ENCODE measurements around the gene ZBTB8B.

Gene ZBTB8B

DNA sequence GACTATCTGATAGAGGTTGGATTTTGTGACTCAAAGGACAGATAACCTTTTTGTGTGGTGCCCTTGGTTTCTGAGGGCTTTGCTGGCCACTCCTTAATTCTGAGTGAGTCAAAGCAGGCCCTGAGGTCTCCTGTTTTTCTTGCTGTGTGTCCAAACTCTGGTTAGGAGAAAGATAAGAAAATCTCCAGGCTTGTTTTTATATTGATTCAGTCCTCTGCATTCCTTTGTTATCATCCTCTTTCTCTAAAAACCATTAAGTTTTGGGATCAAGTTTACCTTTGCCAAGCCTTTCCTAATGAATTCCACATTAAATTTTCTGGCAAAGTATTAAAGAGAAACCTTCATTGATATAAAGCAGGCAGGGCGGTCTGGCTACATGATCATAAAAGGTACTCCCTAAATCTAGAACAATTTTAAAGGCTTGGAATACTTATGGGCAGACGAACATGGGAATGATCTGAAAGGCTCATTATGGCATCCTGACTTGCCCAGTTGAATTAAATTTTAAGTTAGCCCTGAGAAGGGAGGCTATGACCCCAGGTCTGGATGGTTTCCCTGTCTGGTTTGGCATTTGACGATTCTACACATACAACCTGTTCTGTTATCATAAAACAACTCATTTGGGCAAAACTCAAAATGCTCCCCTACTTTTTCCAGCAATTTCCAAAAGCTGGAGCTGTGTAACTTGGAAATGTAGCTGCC lies 20.8 kb downstream of the ZBTB8B start:
- ChIA-PET CTCF (interaction anchor here (1.2 kb wide), 1 partner anchor 12 kb away, joined by 3 read pairs; no protein-coding TSS in a partner anchor), POLR2A (no interaction called here)
- no peak for DNase-seq (ENCODE audit: extremely low spot score)
- TF ChIP-seq, protein P1, sequence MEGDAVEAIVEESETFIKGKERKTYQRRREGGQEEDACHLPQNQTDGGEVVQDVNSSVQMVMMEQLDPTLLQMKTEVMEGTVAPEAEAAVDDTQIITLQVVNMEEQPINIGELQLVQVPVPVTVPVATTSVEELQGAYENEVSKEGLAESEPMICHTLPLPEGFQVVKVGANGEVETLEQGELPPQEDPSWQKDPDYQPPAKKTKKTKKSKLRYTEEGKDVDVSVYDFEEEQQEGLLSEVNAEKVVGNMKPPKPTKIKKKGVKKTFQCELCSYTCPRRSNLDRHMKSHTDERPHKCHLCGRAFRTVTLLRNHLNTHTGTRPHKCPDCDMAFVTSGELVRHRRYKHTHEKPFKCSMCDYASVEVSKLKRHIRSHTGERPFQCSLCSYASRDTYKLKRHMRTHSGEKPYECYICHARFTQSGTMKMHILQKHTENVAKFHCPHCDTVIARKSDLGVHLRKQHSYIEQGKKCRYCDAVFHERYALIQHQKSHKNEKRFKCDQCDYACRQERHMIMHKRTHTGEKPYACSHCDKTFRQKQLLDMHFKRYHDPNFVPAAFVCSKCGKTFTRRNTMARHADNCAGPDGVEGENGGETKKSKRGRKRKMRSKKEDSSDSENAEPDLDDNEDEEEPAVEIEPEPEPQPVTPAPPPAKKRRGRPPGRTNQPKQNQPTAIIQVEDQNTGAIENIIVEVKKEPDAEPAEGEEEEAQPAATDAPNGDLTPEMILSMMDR (IDR thresholded peaks at IDR 0.05; ENCODE audit: control extremely low read depth, extremely low read depth, low read depth, missing control alignments), result no peak

DNA sequence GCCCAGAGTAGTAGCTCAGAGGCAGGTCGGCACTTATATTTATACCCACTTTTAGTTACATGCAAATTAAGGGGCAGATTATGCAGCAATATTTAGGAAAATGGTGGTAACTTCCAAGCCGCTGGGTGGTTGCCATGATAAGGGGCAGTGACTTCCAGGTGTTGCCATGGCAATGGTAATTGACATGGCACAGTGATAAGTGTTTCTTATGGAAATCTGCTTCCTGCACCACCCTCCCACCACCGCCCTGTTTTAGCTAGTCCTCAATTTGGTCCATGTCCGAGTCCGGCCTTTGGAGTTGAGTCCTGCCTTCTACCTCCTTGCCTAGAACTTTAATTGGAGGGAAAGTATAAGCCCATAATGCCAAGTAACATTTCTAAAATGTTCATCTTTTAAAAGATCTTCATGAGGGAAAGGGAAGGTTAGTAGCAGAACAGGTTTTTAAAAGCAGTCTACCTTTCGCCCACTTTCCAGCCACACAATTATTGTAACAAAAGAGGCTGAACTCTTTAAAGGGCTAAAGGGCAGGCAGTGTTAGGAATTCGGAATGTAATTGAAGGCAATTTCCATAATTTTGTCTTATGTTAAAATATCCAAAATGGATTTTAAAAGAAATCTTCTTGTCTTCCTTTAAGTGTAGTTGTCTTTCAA lies 21.7 kb downstream of the ZBTB8B start:
- ChIA-PET POLR2A (interaction anchor here (0.6 kb wide), 1 partner anchor 512 kb away, joined by 4 read pairs; no protein-coding TSS in a partner anchor), CTCF (no interaction called here)
- TF ChIP-seq, protein P1 (IDR thresholded peaks at IDR 0.05; ENCODE audit: control extremely low read depth, extremely low read depth, low read depth, missing control alignments), result no peak
- DNase-seq (ENCODE audit: extremely low spot score), result no peak

DNA sequence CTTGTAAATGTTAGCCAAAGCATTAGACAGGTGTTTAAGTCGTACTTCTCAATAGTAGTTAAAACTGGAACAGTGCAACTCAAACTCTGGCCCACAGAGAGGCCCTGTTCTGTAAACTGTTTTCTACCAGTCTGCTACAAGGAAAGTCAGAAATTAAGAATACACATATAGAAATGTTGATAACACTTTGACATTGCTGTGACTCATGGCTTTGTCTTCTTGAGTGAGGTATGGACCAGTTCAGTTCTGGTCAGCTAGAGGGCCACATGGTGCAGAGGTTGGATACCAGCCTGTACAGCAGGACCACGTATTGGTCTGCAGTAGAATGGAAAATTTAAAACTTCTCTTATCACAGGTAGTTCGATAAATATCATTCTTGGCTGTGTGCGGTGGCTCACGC lies 22.3 kb downstream of the ZBTB8B start:
- TF ChIP-seq, protein P1 (IDR thresholded peaks at IDR 0.05; ENCODE audit: control extremely low read depth, extremely low read depth, low read depth, missing control alignments), result no peak
- POLR2A ChIA-PET, result no interaction called here
- DNase-seq (ENCODE audit: extremely low spot score), result no peak
- CTCF ChIA-PET, result interaction anchor here (1.4 kb wide), 1 partner anchor 225 kb away, joined by 3 read pairs; no protein-coding TSS in a partner anchor

DNA sequence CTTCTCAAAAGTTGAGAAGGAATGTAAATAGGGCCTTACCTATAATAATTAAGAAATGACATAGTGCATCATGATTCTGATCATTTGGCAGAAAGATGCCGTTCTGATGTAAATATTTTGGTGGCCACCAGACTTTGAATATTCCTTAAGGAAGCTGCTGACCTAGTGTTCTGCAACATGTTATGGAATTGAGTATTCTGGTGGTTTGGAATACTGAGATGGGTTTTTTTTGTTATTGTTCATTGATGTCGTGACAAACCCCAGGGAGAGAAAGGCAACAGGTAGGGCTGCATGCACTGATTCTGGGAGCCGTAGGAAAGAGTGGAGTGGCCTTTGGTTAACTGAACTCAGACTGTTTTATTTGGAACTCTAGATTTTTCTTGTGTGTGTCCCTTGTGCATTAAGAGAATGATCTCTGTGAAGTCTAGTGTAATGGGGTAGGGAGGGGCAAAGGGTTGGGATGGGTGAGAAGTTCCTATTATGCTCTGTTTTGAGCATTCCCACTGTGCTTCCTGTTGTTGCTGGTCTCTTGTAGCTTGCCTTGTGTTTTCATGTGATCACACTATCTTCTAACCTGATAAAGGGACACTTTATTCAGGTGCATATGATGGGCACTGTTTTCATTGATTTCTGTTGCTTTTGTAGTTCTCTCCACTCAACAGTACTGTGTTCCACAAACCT lies 25.0 kb downstream of the ZBTB8B start:
- CTCF ChIA-PET, result no interaction called here
- POLR2A ChIA-PET, result no interaction called here
- TF ChIP-seq, protein P1 (IDR thresholded peaks at IDR 0.05; ENCODE audit: control extremely low read depth, extremely low read depth, low read depth, missing control alignments), result no peak
- no peak for DNase-seq (ENCODE audit: extremely low spot score)

DNA sequence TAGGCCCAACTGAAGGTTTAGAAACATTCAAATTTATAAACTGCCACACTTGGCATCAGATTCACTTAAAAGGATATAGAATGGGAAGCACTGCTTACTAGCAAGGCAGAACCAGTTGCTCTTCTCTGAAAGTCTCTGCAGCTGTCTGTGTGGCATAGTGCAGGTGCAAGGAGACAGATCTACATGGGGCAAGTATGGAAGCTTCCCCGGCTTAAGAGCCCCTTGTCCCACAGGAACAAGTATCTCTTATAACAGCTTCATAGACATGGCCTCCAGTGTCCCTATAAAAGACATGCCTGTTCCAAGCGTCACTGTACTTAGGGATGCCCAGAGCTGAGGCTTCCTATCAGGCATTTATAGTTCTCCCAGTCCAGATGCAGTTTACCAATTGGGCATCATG lies 26.5 kb downstream of the ZBTB8B start:
- TF ChIP-seq, protein P1 (IDR thresholded peaks at IDR 0.05; ENCODE audit: control extremely low read depth, extremely low read depth, low read depth, missing control alignments), result no peak
- ChIA-PET POLR2A (no interaction called here), CTCF (no interaction called here)
- DNase-seq (ENCODE audit: extremely low spot score), result no peak

DNA sequence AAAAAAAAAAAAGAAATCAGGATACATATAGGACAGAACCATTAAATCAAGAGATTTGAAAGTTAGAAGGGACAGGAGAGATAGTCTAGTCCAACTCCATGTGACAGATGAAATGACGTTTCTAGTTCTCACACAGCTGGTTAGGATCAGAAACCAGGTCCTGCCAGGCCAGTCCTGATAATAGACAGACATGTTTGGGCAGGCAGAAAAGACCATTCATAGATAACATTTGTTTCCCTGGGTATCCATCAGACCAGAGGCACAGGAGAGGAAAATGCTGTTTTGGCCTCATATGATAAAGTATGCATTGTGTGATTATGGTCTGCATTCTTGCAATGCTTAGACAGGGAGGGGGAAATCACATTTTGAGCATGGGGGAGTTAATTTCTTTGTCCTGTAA lies 29.3 kb downstream of the ZBTB8B start:
- CTCF ChIA-PET, result interaction anchor here (1.2 to 1.7 kb wide), 2 partner anchors 25 to 602 kb away, joined by 3 to 5 read pairs; no protein-coding TSS in a partner anchor
- TF ChIP-seq, protein P1 (IDR thresholded peaks at IDR 0.05; ENCODE audit: control extremely low read depth, extremely low read depth, low read depth, missing control alignments), result no peak
- DNase-seq (ENCODE audit: extremely low spot score), result no peak
- POLR2A ChIA-PET, result no interaction called here

Data from GM10248 (cell line).